Measurements from ENCODE around the gene PDZD7.

Gene PDZD7

DNA sequence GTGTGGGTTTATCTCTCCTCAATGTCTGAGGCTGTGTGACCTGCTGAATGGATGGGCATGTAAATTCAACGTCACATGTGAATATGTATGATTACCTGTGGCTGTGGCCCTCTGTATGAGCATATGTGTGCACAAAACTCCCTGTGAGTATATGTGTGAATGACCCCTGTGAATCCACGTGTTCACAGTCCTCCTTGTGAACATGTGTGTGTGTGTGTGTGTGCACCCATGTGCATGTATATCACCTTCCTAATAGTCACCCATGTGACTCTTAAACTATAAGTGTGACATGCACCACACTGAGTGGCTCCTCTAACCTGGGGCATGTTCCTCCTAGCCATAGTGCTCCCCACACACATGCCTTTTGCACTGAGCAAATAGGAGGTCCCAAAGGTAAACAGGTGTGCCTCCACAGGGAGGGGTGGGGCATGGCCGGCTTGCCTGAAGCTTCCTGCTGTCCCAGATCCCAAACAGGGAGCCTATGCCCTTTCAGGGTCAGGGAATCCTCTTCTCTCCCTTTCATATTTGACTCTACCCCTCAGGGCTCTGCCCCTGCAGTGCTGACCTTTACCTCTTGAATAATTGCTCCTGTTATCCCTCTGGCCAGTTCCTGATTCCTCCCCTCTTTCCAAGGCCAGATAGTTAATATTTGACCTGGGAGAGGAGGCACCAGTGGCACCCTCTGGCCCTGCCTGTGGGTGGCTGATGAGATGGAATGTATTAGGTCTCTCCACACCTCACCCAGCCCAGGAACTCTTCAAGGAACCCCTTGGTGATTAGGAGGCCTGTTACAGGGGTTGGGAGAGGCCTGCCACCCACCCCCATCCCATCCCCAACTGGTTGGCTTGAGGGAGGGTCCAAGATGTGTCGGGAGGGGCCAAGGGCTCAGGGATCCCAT, 59.8 kb downstream of the PDZD7 start:
- H3K4me3 ChIP-seq (ENCODE audit: low read depth, low read length) = no peak overlapping the region
- no peak for DNase-seq (ENCODE audit: low read depth)
- TF ChIP-seq, protein P1, sequence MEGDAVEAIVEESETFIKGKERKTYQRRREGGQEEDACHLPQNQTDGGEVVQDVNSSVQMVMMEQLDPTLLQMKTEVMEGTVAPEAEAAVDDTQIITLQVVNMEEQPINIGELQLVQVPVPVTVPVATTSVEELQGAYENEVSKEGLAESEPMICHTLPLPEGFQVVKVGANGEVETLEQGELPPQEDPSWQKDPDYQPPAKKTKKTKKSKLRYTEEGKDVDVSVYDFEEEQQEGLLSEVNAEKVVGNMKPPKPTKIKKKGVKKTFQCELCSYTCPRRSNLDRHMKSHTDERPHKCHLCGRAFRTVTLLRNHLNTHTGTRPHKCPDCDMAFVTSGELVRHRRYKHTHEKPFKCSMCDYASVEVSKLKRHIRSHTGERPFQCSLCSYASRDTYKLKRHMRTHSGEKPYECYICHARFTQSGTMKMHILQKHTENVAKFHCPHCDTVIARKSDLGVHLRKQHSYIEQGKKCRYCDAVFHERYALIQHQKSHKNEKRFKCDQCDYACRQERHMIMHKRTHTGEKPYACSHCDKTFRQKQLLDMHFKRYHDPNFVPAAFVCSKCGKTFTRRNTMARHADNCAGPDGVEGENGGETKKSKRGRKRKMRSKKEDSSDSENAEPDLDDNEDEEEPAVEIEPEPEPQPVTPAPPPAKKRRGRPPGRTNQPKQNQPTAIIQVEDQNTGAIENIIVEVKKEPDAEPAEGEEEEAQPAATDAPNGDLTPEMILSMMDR (conservative IDR thresholded peaks at IDR 0.05; ENCODE audit: low read depth, low read length) = no peak

DNA sequence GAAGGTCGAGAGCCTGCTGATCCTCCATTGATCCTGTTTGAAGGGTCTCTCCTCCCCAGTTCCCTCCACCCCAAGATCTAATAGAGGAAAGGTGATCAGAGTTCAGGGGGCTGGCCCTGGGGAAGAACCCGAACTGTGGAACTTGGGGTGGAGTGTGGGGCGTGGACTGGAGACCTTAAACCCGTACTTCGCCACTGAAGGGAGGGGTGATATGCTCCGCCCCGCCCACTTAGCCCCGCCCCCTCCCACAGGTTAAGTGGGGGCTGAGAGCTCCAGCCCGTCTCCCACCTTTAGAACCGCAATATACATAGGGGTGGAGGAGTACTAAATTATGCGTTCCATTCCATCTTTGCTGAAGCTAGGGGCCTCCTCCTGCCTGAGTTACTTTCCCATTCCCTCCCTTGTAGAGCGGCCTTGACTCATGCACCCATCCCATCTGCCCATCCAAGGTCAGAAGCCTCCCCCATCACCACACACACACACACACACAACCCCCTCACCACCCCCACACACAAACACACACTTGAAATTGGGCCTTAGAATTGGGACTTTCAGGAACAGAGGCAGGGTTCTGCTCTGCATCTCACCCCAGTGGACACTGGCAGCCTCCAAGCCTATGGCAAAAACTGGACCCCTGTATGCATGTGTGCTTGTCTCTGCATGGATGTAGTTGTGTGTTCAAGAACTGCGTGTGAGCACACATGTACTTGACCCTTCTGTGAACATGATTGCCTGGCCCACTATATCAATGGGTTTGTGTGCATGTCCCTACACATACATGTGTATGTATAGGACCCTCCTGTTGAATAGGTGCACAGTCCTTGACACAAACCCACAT, 60.6 kb downstream of the PDZD7 start:
- peak overlapping the region; percentile 67 for H3K4me3 ChIP-seq (ENCODE audit: low read depth, low read length)
- DNase-seq (ENCODE audit: low read depth) = no peak
- TF ChIP-seq, protein P1 (conservative IDR thresholded peaks at IDR 0.05; ENCODE audit: low read depth, low read length) = no peak

DNA sequence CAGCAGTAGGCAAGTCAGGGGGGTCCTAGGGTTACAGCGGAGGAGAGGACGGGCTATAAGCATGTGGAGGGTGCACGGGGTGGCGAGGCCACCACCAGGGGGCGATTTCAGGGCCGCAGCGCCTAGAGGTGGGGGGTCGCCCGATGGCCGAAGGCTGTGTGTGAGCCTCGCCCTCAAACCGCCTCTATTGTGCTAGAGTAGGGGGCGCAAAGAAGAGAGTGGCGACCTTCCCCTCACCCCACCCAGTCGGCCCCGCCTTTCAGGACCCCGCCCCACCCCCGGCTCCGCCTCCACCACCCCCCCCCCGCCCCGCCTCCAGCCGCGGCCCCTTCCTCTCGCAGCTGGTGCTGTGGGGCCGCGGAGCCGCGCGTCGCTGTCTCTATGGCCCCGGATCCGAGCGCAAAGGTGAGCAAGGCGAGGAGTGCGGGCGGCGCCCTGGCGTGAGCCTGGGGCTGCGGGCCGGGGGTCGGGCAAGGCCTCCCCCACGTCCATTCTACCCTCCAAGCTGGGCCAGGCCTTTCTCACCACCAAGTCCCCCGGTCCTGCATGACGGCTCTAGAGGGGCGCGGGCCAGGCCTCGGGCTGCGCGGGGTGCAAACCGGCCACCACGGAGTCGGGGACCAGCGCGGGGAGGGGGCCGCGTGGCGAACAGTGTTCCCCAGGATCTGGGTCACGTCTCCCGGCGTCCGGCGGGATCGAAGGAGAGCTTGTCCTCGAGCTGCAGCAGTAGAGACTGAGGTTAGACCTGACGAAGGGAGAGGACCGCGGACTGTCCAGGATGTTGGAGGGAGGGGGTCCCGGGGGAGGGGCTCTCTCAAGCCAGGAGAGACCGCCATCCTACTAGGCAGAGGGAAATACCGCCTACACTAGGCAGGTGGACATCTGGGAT, 61.5 kb downstream of the PDZD7 start, which contains the start of gene SEMA4G:
TSS of gene SEMA4G (plus strand) at position 318 of the 889 bp plus-strand sequence. CDS start 3,409 bp downstream, outside the sequence.
- TF ChIP-seq, protein P1 (conservative IDR thresholded peaks at IDR 0.05; ENCODE audit: low read depth, low read length) = peak; percentile 80
- H3K4me3 ChIP-seq (ENCODE audit: low read depth, low read length) = peak within 1 kb of the TSS; percentile 67
- DNase-seq (ENCODE audit: low read depth) = peak; percentile 28

DNA sequence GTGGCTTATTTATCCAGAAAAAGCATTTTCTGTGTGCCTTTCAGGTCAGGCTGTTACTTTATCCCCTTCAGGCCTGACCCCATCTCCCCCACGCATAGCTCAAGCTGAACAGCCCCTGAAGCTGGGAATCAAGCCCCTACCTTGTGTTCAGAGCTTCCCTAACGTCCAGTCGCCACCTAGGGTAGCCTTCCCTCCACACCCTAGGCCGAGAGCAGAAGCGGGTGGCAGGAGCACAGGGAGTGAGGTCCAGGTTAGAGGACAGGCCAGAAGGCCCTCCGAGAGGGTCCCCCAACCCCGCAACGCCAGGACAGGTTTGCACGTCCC, 62.1 kb downstream of the PDZD7 start:
- H3K4me3 ChIP-seq (ENCODE audit: low read depth, low read length) = peak overlapping the region; percentile 67
- no peak for DNase-seq (ENCODE audit: low read depth)
- TF ChIP-seq, protein P1 (conservative IDR thresholded peaks at IDR 0.05; ENCODE audit: low read depth, low read length) = no peak

DNA sequence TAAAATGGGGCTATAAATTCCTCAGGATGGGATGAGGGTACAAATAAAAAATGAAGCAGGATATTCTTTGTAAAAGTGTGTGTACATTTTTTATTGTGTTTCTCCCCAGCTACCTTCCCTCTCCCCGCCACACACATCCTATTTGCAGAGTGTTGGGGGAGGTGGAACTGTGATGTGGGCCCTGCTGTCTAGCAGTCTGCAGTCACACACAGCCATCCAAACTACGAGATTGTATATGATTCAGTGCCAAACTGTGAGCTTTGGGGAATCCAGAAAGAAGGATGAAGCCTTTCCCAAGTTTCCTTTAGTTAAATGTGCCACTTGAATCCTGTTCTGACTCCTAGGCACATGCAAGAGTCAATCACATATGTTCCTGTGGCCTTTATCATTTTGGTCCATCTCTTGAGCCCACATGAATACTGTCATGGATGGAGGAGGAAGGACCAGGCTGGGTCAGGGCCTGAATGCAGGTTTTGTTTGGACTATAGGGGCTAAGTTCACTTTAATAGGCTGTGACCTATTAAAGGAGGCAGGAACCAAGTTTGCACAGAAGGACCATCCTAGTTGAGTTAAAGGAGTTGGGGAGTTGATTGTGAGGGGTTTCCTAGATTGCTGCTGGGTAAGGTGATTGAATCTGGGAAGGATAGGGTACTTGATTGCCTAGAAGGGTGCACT, 62.7 kb downstream of the PDZD7 start:
- H3K4me3 ChIP-seq (ENCODE audit: low read depth, low read length) = no peak overlapping the region
- DNase-seq (ENCODE audit: low read depth) = no peak
- TF ChIP-seq, protein P1 (conservative IDR thresholded peaks at IDR 0.05; ENCODE audit: low read depth, low read length) = no peak

DNA sequence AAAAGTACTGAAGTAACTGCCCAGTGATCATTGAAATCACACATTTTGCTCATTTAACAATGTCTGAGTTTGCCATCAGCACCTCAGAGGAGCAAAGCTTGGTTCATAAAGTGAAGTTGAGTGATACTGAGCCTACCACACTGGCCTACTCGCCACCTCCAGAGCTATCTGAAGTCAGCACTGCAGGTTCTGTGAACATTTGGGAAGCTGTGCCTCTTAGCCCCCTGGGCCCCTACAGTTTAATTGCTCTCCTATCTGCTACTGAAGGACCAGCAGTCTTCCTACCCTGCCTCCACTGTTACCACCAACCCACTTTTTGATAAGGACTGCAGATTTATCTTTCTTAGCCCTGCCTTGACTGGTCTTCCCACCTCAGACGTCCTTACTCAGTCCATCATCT, 63.6 kb downstream of the PDZD7 start:
- H3K4me3 ChIP-seq (ENCODE audit: low read depth, low read length) = no peak overlapping the region
- DNase-seq (ENCODE audit: low read depth) = no peak
- TF ChIP-seq, protein P1 (conservative IDR thresholded peaks at IDR 0.05; ENCODE audit: low read depth, low read length) = no peak
